Osteocyte (in vitro differentiated cells): ENCODE measurements around the gene TRRAP. TPM values are rescaled to one million over a fixed set of nuclear protein-coding genes. Genes with fewer than 3 reads are reported as not detected.
A peak's percentile ranks its signal among the peaks of the same experiment; 100 is the strongest.
"Not testable (repeated sequence)": the region's sequence is repeated elsewhere in the genome, so short reads cannot be mapped to it uniquely, and the experiment has no call there.

Experiments used
- DNase-seq: peaks from one replicate; pipeline ENCODE4 v3.0.0; 2021; ENCODE audit warnings: mixed read lengths; ENCODE audit not compliant: unreplicated experiment; ENCODE audit errors: extremely low spot score
- H3K27ac Mint-ChIP-seq: one replicate; pipeline ENCODE4 v1.8.0; 2021; ENCODE audit warnings: mild to moderate bottlenecking, mixed read lengths; ENCODE audit not compliant: unreplicated experiment
- H3K27me3 Mint-ChIP-seq: one replicate; pipeline ENCODE4 v1.8.0; 2021; ENCODE audit warnings: mixed read lengths; ENCODE audit not compliant: unreplicated experiment
- H3K36me3 Mint-ChIP-seq: one replicate; pipeline ENCODE4 v1.8.0; 2021; ENCODE audit warnings: mixed read lengths; ENCODE audit not compliant: unreplicated experiment
- H3K4me1 Mint-ChIP-seq: one replicate; pipeline ENCODE4 v1.8.0; 2021; ENCODE audit warnings: mixed read lengths; ENCODE audit not compliant: unreplicated experiment
- H3K4me3 Mint-ChIP-seq: one replicate; pipeline ENCODE4 v1.8.0; 2021; ENCODE audit warnings: mild to moderate bottlenecking, moderate library complexity, mixed read lengths; ENCODE audit not compliant: unreplicated experiment
- H3K9me3 Mint-ChIP-seq: one replicate; pipeline ENCODE4 v1.8.0; 2021; ENCODE audit warnings: mixed read lengths; ENCODE audit not compliant: unreplicated experiment
- total RNA-seq: library from RNA; stranded (reverse); gene quantifications from 2 replicates; pipeline ENCODE4 v1.2.1, GENCODE V29; 2021
- TF ChIP-seq, protein P1 (sequence below): fragments of 200-600 bp; sonication (generic); IDR thresholded peaks from 2 replicates; pipeline ENCODE4 v1.5.0; 2021; ENCODE audit warnings: antibody characterized with exemption, mild to moderate bottlenecking, moderate library complexity

The TRRAP gene
- total RNA-seq, 1 donor from 2014 or later = 48.5 TPM

DNA sequence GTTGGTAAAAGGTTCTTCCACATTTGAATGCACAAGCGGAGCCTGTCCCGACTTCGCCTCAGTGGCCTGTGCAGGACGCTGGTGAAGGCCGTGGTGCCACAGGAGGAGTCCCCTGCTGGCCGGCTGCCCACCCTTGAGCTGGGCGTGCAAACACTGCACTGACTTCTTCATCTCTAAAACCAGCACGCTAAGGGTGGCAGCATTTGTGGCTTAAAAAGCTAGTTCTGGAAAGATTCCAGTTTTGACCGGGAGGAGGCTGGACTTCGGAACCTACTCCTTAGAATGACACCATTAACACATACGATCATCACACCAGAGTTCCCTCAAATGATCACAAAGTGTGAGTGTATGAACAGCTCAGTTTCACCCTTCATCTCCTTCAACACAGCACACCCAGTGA, 163.2 kb downstream of the TRRAP start:
- Mint-ChIP-seq H3K27me3 (no peaks in the 10 kb centered on the region), H3K27ac (no peak overlapping the region)
- DNase-seq = peak; percentile 75

DNA sequence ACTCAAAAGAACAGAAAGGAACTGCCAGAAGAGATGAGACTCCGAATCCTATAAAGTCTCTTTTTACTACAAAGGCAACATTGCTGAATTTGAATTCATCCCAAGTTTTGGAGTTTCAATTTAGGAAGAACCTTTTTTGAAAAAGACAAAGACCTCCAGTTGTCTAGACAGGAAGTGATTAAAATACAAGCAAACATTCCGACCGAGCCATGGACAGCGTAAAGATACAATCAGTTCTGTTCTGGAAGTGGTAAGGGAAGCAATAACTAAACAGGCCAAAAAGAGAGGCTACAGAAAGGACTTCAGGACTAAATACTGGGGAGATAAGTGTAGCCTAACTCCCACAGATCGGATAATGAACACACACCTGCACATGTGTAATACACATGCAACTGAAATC, 164.6 kb downstream of the TRRAP start:
- peaks cover 54% of the 10 kb centered on the region for H3K36me3 Mint-ChIP-seq
- H3K27me3 Mint-ChIP-seq = no peaks in the 10 kb centered on the region
- peak overlapping the region; percentile 73 for H3K27ac Mint-ChIP-seq
- DNase-seq = no peak
- no peak overlapping the region for H3K4me3 Mint-ChIP-seq
- TF ChIP-seq, protein P1, sequence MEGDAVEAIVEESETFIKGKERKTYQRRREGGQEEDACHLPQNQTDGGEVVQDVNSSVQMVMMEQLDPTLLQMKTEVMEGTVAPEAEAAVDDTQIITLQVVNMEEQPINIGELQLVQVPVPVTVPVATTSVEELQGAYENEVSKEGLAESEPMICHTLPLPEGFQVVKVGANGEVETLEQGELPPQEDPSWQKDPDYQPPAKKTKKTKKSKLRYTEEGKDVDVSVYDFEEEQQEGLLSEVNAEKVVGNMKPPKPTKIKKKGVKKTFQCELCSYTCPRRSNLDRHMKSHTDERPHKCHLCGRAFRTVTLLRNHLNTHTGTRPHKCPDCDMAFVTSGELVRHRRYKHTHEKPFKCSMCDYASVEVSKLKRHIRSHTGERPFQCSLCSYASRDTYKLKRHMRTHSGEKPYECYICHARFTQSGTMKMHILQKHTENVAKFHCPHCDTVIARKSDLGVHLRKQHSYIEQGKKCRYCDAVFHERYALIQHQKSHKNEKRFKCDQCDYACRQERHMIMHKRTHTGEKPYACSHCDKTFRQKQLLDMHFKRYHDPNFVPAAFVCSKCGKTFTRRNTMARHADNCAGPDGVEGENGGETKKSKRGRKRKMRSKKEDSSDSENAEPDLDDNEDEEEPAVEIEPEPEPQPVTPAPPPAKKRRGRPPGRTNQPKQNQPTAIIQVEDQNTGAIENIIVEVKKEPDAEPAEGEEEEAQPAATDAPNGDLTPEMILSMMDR = no peak
- H3K9me3 Mint-ChIP-seq = no peaks in the 10 kb centered on the region
- peaks cover 27% of the 10 kb centered on the region for H3K4me1 Mint-ChIP-seq

More for the DNA sequence above, 163.2 kb downstream of the TRRAP start:
- no peak overlapping the region for H3K4me3 Mint-ChIP-seq
- peaks cover 54% of the 10 kb centered on the region for H3K36me3 Mint-ChIP-seq
- no peaks in the 10 kb centered on the region for H3K9me3 Mint-ChIP-seq
- TF ChIP-seq, protein P1 = no peak
- peaks cover 30% of the 10 kb centered on the region for H3K4me1 Mint-ChIP-seq

DNA sequence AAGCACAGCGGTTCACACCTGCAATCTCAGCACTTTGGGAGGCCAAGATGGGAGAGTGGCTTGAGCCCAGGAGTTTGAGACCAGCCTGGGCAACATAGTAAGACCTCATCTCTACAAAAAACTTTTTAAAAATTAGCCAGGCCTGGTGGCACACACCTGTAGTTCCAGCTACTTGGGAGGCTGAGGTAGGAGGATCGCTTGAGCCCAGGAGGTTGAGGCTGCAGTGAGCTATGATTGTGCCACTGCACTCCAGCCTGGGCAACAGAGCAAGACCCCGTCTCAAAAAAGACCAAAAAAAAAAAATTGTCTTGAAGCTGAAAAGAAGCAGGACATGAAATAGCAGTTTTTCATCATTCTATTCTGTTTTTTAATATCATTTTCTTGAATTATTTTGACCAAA, 166.5 kb downstream of the TRRAP start:
- DNase-seq, H3K4me3 Mint-ChIP-seq, H3K27ac Mint-ChIP-seq, H3K9me3 Mint-ChIP-seq, H3K27me3 Mint-ChIP-seq: not testable (repeated sequence)
- Mint-ChIP-seq H3K36me3 (peaks cover 57% of the 10 kb centered on the region), H3K4me1 (peaks cover 27% of the 10 kb centered on the region)

DNA sequence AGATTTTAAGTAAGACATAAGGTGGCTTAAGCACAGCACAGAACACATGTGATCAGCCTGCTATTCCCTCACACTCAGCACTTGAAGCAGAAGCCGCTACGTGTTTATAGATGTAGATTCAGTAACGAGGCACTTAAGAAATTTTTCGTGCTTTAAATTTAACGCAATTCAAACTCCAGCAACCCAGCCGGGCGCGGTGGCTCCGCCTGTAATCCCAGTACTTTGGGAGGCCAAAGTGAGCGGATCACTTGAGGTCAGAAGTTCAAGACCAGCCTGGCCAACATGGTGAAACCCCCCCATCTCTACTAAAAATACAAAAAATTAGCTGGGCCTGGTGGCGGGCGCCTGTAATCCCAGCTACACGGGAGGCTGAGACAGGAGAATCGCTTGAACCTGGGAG, 167.9 kb downstream of the TRRAP start:
- H3K27me3 Mint-ChIP-seq, DNase-seq, H3K4me3 Mint-ChIP-seq, H3K9me3 Mint-ChIP-seq: not testable (repeated sequence)
- Mint-ChIP-seq H3K4me1 (peaks cover 20% of the 10 kb centered on the region), H3K36me3 (peaks cover 54% of the 10 kb centered on the region), H3K27ac (peak overlapping the region; percentile 27)

DNA sequence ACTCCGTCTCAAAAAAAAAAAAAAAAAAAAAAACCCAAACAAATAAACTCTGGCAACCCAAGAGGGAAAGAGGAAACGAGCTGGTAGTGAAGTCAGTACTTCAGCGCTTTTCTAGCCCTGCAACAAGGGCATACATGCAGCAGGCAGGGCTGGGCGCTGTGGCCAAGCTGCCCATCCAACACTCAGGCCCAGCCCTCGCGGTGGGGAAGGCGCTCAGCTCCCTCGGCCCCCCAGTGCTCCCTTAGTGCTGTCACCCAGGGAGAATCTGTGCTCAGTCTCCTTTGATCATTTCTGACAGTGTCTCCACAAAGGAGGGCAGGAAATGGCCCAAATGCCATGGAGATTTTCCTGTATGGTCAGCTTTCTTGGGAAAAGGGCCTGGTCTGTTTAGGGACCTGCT, 168.4 kb downstream of the TRRAP start:
- no peak overlapping the region for H3K27ac Mint-ChIP-seq
- peaks cover 55% of the 10 kb centered on the region for H3K36me3 Mint-ChIP-seq
- H3K27me3 Mint-ChIP-seq = no peaks in the 10 kb centered on the region
- TF ChIP-seq, protein P1 = no peak
- no peak for DNase-seq
- no peak overlapping the region for H3K4me3 Mint-ChIP-seq
- H3K4me1 Mint-ChIP-seq = peaks cover 18% of the 10 kb centered on the region
- no peaks in the 10 kb centered on the region for H3K9me3 Mint-ChIP-seq

DNA sequence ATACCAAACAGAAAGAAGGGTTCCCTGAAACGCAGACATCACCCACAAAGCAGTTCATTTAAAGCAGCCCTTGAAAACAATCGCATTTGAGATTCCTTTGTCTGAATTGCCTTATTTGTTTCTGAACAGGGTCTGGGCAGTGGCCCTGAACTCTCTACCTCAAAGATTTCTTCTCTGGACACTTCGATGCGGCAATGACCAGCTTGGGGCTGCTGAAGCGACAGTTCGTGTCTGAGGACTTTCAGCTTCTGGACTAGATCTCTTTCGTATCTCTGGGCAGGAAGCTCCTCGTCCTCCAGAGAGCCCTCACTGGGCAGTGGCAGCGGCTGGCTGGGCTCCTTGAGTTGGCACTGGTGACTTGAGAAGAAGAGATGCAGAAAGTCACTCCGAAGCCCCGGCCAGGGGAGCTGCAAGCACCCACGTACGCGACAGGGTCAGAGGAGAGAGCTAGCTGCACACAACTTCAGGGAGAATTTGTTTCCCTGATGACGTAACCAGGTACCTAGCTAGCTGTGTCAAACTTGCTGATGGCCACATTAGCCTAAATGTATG, 169.3 kb downstream of the TRRAP start:
- TF ChIP-seq, protein P1 = no peak
- Mint-ChIP-seq H3K9me3 (no peaks in the 10 kb centered on the region), H3K27ac (no peak overlapping the region), H3K4me1 (peaks cover 12% of the 10 kb centered on the region), H3K4me3 (no peak overlapping the region), H3K36me3 (peaks cover 59% of the 10 kb centered on the region), H3K27me3 (no peaks in the 10 kb centered on the region)
- no peak for DNase-seq
